Measurements from ENCODE around the gene PAPPA. TPM values are rescaled to one million over a fixed set of nuclear protein-coding genes. Genes with fewer than 3 reads are reported as not detected.
A peak's percentile ranks its signal among the peaks of the same experiment; 100 is the strongest.

Gene PAPPA
- total and polyA plus RNA-seq, 9 of the 15 experiments (the other 6 are each of a cell fraction or from before 2014, with no cell fraction given): 0.06 to 0.18 (median 0.11) TPM

- TF ChIP-seq AFF1 (IDR thresholded peaks at IDR 0.05; ENCODE audit: low read depth in 1 of 2, partially characterized antibody in 2 of 2) (no peak), ZNF23 (CRISPR knock-in tag; IDR thresholded peaks at IDR 0.05) (no peak), SIN3A (IDR thresholded peaks at IDR 0.05; ENCODE audit: borderline replicate concordance in 2 of 2, control insufficient read depth in 1 of 2, low read depth in 2 of 2, low read length in 2 of 2) (no peak), KLF16 (IDR thresholded peaks at IDR 0.05) (peak; percentile 35; the same call in 1 of the 2 replicates), ZBTB26 (CRISPR knock-in tag; IDR thresholded peaks at IDR 0.05) (no peak), MXI1 (IDR thresholded peaks at IDR 0.05; ENCODE audit: low read depth, low read length) (no peak), DIDO1 (tag; IDR thresholded peaks at IDR 0.05; ENCODE audit: low read depth) (no peak), ZNF431 (CRISPR knock-in tag; IDR thresholded peaks at IDR 0.05) (no peak), CHD1 (IDR thresholded peaks at IDR 0.05; ENCODE audit: low read length) (no peak), DPF2 (IDR thresholded peaks at IDR 0.05) (0 out of 2 replicates have a peak, but pooled peaks have one; percentile 72), MTA2 (IDR thresholded peaks at IDR 0.05; ENCODE audit: low read depth) (peak; percentile 51; the same call in 1 of the 2 replicates)
These were observed 166.7 kb downstream of the PAPPA start (continued) for GRCh38 chr9:116320290-116320689.
